ENCODE data around the gene DCAF8L1.

DCAF8L1 gene

DNA sequence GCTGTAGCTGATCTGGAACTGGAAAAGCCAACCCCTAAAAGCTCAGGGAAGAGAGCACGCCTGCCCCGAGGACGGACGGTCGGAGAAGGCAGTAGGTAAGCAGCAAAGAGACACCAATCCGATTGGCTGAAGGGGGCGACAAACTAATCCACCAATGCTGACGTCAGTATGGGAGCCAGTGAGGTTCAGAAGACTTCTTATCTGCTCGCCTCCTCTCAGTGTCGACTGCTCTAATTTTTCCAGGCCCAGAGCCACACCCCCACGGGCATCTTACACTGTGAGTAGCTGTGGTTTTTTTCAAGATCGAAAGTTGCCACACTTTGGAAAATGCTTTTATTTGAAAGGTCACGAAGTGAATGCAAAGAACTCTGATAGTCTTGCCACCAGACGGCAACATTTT lies at the start of gene DCAF8L1:
TSS of gene DCAF8L1 (minus strand) at position 101 of the 400 bp plus-strand sequence. CDS start 115 bp downstream, outside the sequence.
- no peak for TF ChIP-seq CTCF (IDR thresholded peaks at IDR 0.05; ENCODE audit: low read depth, low read length)
- in situ Hi-C loops (cut with HindIII; ENCODE audit: low sequenced_read_pairs): no loop called here
- DNase-seq (ENCODE audit: low read depth, low spot score): no peak
- no peak within 1 kb of the TSS for H3K4me3 ChIP-seq (ENCODE audit: low read depth, low read length)

GRCh38 chrX:28022371-28022770 lies 41.1 kb upstream of the DCAF8L1 start:
- TF ChIP-seq CTCF (IDR thresholded peaks at IDR 0.05; ENCODE audit: low read depth, low read length): no peak
- peak; percentile 0 for DNase-seq (ENCODE audit: low read depth, low spot score)
- H3K4me3 ChIP-seq (ENCODE audit: low read depth, low read length): no peak overlapping the region
- in situ Hi-C loops (cut with HindIII; ENCODE audit: low sequenced_read_pairs): no loop called here

- no peak overlapping the region for H3K4me3 ChIP-seq (ENCODE audit: low read depth, low read length)
- TF ChIP-seq CTCF (IDR thresholded peaks at IDR 0.05; ENCODE audit: low read depth, low read length): no peak
- in situ Hi-C loops (cut with HindIII; ENCODE audit: low sequenced_read_pairs): no loop called here
- no peak for DNase-seq (ENCODE audit: low read depth, low spot score)
These were observed 35.6 kb upstream of the DCAF8L1 start for GRCh38 chrX:28016823-28017222.

- in situ Hi-C loops (cut with HindIII; ENCODE audit: low sequenced_read_pairs): no loop called here
- no peak overlapping the region for H3K4me3 ChIP-seq (ENCODE audit: low read depth, low read length)
- TF ChIP-seq CTCF (IDR thresholded peaks at IDR 0.05; ENCODE audit: low read depth, low read length): no peak
- DNase-seq (ENCODE audit: low read depth, low spot score): no peak
These were observed 34.7 kb upstream of the DCAF8L1 start for GRCh38 chrX:28015993-28016392.

- DNase-seq (ENCODE audit: low read depth, low spot score): no peak
- TF ChIP-seq CTCF (IDR thresholded peaks at IDR 0.05; ENCODE audit: low read depth, low read length): no peak
- H3K4me3 ChIP-seq (ENCODE audit: low read depth, low read length): no peak overlapping the region
- in situ Hi-C loops (cut with HindIII; ENCODE audit: low sequenced_read_pairs): no loop called here
These were observed 29.6 kb upstream of the DCAF8L1 start for GRCh38 chrX:28010875-28011274.

DNA sequence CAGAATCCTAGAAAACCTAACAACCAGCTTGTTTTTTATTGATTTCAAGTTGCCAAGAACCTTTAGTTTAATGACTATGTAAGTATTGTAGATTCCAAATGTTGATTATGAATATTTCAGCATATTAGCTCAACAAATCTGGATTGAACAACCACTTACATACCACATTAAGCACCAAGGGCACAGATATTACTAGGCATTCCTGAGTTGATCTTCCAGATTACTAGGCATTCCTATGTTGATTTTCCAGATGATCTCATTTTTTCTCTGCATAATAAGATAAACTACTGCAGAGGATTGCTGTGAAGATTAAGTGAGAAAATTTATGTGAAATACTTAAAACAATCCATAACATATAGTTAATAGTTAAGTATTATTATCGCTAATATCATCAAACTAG lies 17.4 kb upstream of the DCAF8L1 start:
- TF ChIP-seq CTCF (IDR thresholded peaks at IDR 0.05; ENCODE audit: low read depth, low read length): no peak
- H3K4me3 ChIP-seq (ENCODE audit: low read depth, low read length): no peak overlapping the region
- DNase-seq (ENCODE audit: low read depth, low spot score): no peak
- in situ Hi-C loops (cut with HindIII; ENCODE audit: low sequenced_read_pairs): no loop called here

GRCh38 chrX:27997622-27998021 lies 16.4 kb upstream of the DCAF8L1 start:
- in situ Hi-C loops (cut with HindIII; ENCODE audit: low sequenced_read_pairs): no loop called here
- H3K4me3 ChIP-seq (ENCODE audit: low read depth, low read length): no peak overlapping the region
- no peak for TF ChIP-seq CTCF (IDR thresholded peaks at IDR 0.05; ENCODE audit: low read depth, low read length)
- no peak for DNase-seq (ENCODE audit: low read depth, low spot score)

Data from astrocyte of the spinal cord (primary cell).